ENCODE data around the gene RCOR2. TPM values are rescaled to one million over a fixed set of nuclear protein-coding genes. Genes with fewer than 3 reads are reported as not detected.
"Not testable (repeated sequence)": the region's sequence is repeated elsewhere in the genome, so short reads cannot be mapped to it uniquely, and the experiment has no call there.

The RCOR2 gene
- total RNA-seq, 1 donor from 2014 or later = 0.53 TPM

GRCh38 chr11:63879598-63880402, 37.2 kb downstream of the RCOR2 start:
- DNase-seq (ENCODE audit: low read depth) = peak; percentile 69

DNA sequence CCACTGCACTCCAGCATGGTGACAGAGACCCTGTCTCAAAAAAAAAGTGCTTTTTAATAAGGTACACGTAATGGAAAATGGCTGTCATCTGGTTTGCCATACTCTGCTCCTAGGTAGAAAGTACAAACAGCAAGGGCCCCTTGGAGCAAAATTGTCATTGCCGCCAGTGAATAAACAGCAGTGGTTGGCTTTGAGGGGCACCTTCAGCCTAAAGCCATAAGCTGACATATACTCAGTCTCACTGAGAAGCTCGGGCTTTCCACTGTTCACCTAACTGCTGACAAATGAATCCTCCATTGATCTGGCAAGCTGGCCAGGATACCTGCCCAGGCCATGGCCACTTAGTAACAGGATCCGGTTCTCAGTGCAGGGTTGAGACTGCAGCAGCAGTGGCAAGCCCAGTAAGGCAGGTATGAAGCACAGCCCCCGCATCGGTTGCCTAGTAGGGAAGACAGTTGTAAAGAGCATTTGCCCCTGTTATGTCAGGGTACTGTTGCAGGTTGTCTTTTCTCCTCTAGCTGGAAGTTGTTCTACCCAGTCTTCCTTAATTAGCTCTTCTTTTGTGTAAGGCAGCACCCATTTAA, 39.2 kb downstream of the RCOR2 start:
- no peak for DNase-seq (ENCODE audit: low read depth)

- no peak for DNase-seq (ENCODE audit: low read depth)
These were observed 40.3 kb downstream of the RCOR2 start for GRCh38 chr11:63876616-63877015.

- DNase-seq (ENCODE audit: low read depth) = no peak
These were observed 41.4 kb downstream of the RCOR2 start for GRCh38 chr11:63875506-63876065.

DNA sequence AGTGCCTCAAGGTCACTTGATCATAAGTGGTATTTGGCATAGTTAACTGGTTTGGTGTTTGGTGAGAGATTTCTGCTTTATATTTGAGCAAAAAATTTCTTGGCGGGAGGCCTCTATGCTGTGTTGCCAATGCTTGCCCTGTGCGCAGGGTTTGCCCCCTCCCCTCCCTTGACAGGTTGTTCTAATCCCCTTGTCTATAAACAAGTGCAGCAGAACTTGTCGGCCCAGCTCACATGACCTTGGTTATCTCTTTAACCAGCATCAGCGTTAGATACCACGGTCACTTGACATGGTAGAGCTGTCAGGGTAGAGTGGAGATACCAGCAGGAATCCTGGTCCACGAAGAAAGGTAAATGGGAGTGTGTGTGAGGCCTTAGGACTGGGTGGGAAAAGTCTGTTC, 42.5 kb downstream of the RCOR2 start:
- no peak for DNase-seq (ENCODE audit: low read depth)

- no peak for DNase-seq (ENCODE audit: low read depth)
These were observed 43.7 kb downstream of the RCOR2 start for GRCh38 chr11:63873311-63873710.

DNA sequence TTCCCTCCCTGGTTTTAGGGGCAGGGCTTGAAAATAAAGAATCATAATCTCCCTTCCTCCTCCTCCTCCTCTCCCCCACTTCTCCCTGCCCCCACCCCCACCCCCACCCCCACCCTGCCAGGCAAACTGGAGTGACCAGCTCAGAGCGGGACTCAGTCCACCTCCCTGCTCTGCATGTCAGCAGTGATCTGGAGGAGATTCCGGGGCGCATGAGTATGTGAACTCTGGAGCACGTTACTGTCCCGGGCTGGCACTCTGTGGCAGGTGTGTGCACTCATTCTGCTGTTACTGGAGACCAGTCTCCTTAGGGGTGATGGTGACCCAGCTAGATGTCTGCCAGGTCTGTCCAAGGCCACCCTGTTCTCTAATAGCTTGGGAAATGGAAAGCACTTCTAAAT, 44.2 kb downstream of the RCOR2 start:
- DNase-seq (ENCODE audit: low read depth) = no peak

DNA sequence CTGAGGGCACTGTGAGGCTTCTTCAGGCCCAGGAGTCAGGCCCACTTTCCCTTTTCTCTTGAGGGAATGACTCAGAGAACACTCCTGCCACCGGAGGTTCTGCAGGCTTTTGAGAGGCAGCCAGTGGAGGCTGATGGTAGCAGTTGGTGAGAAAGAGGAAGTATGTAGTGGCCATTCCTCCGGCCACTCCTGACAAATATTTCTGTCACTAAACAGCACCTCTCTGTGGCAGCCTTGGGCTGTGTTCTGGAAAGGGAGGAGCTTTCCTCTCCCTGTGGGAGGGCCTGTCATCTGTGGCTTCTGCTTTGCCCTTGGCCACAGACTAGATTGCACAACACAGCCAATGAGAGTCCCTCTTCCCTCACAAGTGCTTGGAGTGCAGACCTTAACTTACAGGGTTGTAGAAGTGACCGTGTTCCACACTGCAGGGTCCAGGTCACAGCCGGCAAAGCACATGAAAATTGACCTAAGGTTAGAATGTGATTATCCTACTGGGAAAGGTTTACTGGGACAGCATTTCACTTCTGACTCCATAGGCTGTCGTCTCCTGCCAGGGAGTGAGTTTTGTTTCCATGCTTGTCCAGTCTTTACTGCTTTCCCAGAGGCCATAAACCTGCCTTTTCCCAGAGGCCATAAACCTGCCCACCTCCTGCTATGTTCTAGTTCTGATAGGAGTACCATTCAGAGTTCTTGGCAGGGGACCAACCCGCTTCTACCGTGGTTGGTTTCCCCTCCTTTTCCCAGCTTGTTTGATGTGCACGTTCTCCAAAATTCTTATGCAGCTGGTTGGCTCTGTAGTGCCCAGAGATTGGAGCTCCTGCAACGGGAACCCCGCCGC, 44.8 kb downstream of the RCOR2 start:
- peak; percentile 97 for DNase-seq (ENCODE audit: low read depth)

DNA sequence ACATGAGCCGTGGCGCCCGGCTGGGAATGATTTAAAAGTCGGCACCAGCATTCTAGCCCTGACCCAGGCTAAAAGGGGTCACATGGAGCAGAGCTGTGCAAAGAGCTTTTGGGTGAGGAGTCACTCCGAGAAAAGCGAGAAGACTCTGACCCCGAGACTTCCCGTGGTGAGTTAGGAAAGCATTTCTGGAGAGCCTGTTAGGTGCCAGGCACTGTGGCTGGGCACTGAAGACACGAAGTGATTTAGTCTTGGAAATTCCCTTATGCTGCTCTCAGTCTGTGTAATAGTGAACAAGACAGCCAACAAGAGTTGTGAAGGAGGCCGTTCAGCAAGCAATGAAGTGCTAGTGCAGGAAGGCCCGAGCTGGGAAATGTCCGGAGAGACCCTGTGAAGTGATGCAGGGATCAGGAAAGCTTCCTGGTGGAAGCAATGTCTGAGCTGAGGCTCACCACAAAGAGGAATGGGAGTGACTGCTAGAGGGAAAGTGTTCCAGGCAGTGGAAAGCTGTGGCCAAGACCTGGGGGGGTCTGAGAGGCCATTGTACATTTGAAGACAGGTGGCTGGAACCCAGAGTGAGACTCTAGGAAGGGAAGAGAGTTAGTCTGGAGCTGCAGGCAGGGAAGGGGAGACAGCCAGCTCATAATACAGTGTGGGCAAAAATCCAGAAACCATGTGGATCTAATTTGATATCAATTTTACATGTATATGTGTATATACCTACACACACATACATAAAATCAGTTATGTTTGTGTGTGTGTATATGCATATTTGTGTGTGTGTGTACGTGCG, 46.4 kb downstream of the RCOR2 start:
- DNase-seq (ENCODE audit: low read depth) = peak; percentile 53

DNA sequence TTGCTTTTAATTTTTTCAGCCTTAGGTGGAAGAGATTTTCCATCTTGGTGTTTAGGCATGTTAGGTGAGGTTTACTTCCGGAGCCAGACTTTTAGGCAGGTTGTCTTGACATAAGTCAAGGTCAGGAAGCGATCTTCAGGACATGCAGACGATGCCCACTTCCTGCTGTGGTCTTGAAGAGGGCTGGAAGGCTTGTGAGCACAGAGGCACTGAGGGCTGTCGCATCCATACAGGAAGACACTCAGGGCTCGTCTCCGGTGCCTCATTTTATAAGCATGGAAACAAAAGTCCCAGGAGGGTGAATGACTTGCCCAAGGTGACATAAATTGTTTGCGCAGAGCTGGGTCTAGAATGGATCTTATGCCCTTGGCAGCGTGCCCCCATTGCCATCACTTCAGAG, 47.3 kb downstream of the RCOR2 start:
- no peak for DNase-seq (ENCODE audit: low read depth)

DNA sequence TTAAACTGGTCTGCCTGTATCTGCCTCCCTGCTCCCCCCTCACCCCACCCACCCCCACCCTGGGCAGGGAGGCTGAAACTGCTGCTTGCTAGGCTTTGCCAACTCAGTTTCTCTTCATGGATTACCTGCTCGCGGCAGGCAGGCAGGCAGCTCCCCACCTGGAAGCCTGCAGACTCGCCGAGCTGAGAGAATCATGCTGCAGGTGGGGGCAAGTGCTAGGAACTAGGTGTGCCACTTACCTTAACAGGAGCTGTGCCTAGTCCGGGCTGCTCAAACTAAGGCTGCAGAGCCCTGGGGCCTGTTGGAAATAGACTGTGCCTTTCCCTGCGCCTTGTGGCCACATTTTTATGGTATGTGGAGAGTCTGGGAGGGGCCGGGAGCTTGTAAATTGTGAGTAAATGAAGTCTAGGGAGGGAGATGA, 47.8 kb downstream of the RCOR2 start:
- DNase-seq (ENCODE audit: low read depth) = no peak

DNA sequence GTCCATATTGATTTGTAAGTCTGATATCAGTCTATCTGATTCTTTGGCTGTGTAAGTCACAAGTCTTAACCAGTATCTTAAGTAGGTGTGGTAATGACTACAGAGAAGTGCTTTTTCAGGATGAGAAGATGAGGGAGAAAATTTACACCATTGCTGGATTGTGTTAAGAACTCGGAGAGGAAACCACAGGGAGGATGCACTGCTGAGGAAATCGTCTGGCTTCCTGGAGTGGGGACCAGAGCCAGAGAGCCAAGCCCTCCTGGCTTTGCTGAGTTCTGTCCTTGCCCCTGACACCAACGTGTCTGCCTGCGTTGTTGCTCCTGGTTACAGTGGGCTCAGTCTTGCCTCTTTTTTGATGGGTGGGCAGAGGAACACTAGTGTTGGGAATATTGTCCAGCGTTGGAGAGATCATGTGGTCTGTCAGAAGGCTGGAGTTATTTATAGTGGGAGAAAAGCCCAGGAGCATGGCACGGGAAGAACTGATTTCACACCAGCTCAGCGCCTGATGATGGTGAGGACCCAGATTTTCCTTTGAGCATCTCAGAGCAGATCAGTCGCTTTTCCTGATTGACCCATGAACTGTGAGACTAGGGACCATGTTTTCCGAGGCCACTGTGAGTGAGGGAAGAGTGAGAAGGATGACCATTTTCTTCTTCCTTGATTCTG, 48.4 kb downstream of the RCOR2 start:
- no peak for DNase-seq (ENCODE audit: low read depth)

DNA sequence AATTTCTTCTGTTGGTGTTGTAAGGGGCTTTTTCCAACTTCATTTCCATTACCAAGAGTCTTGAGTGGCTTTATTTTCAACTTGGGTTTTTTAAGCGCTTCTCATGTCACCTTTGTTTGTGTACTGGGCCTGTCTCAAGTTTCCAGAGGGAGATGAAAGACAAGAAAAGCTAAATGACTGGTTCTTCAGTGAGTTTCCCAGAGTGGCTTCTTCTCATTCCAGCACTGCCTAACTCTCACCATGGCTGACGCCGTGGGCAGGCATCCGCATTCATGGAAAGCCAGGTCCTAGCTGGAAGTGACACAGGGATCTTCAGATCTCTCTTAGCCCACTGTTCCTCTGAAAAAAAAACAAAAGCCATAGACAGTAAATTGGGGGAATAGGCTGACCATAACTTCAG, 49.5 kb downstream of the RCOR2 start:
- DNase-seq (ENCODE audit: low read depth) = no peak

GRCh38 chr11:63866211-63866610, 50.8 kb downstream of the RCOR2 start:
- peak; percentile 54 for DNase-seq (ENCODE audit: low read depth)

GRCh38 chr11:63863620-63864019, 53.3 kb downstream of the RCOR2 start:
- DNase-seq (ENCODE audit: low read depth) = not testable (repeated sequence)

GRCh38 chr11:63862923-63863322, 54.0 kb downstream of the RCOR2 start:
- DNase-seq (ENCODE audit: low read depth) = no peak
